Activated naive CD8-positive, alpha-beta T cell treated with anti-CD3 and anti-CD28 coated beads for 36 hours (primary cell): ENCODE data around the gene SNCB. TPM values are rescaled to one million over a fixed set of nuclear protein-coding genes. Genes with fewer than 3 reads are reported as not detected.

Experiments
- DNase-seq: peaks from one replicate; pipeline ENCODE4 v3.0.0; 2021
- H3K27ac Mint-ChIP-seq: one replicate; pipeline ENCODE4 v1.8.0; 2022; ENCODE audit warnings: mild to moderate bottlenecking, moderate library complexity, mixed read lengths
- H3K27me3 Mint-ChIP-seq: one replicate; pipeline ENCODE4 v1.8.0; 2022; ENCODE audit warnings: mild to moderate bottlenecking, mixed read lengths
- H3K36me3 Mint-ChIP-seq: one replicate; pipeline ENCODE4 v1.8.0; 2021; ENCODE audit warnings: mild to moderate bottlenecking, mixed read lengths
- H3K4me1 Mint-ChIP-seq: one replicate; pipeline ENCODE4 v1.8.0; 2021; ENCODE audit warnings: mixed read lengths
- H3K4me3 Mint-ChIP-seq: one replicate; pipeline ENCODE4 v1.8.0; 2022; ENCODE audit warnings: mild to moderate bottlenecking, moderate library complexity, mixed read lengths
- H3K9me3 Mint-ChIP-seq: one replicate; pipeline ENCODE4 v1.8.0; 2022; ENCODE audit warnings: mixed read lengths
- total RNA-seq, 2 experiments: library from RNA; stranded (reverse); gene quantifications; one replicate each; pipeline ENCODE4 v1.2.3, GENCODE V29; 2021

Gene SNCB
- total RNA-seq, 2 experiments from 2014 or later: 0.46 to 0.80 TPM

DNA sequence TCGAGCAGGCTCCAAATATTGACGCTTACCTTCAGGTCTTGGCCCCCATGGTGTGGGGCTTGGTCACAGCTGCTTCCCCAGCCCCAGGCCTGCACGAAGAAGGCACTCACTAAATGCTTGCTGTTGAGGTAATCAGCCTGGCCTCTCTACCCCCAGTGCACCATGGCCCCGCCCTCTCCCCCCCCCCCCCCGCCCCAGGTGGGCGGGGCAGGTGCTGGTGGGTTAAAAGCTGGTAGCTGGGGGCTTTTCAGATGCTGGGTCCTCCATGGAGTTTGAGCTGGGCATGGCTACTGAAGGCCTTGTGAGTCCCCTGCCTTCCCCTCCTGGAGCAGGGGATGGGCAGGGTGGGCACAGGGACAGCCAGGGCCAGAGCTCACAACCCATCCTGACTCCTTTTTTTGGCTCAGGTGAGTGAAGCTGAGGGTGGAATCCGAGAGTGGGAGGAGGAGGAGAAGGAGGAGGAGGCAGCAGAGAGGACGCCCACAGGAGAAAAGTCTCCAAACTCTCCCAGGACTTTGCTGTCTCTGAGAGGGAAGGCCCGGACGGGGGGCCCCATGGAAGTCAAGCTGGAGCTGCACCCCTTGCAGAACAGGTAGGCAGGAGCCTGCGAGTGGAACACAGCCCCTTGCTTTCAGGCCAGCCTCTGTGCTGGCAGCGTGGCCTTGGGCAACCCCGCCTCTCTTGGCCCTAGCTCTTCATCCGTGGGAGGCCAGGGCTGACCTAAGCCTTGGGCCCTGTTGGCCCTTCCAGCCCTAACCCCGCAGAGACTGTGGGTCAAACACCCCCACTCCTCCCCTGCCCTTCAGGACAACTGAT lies 12.5 kb upstream of the SNCB start:
- Mint-ChIP-seq H3K4me1 (peaks cover 11% of the 10 kb centered on the region), H3K27me3 (no peaks in the 10 kb centered on the region), H3K4me3 (no peak overlapping the region), H3K9me3 (no peaks in the 10 kb centered on the region), H3K27ac (no peak overlapping the region), H3K36me3 (no peaks in the 10 kb centered on the region)
- no peak for DNase-seq

DNA sequence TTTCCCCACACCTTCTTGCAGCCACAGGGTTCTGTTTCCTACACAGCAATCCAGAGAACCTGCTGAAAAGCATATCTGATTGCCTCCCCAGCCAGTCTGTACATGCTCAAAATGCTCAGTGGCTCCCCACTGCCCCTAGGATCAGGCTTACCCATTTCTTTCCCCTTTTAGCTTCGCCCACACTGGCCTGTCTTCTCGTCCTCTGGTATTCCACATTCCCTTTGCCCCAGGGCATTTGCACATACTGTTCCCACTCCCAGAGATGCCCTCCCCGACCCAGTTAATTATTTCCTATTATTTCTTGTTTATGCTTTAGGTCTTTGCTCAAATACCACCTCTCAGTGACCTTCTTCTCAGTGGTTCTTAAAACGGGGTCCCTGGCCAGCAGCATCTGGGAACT lies 10.3 kb upstream of the SNCB start:
- DNase-seq: no peak
- peaks cover 2% of the 10 kb centered on the region for H3K27me3 Mint-ChIP-seq
- H3K4me3 Mint-ChIP-seq: no peak overlapping the region
- H3K4me1 Mint-ChIP-seq: no peaks in the 10 kb centered on the region
- H3K27ac Mint-ChIP-seq: no peak overlapping the region
- H3K9me3 Mint-ChIP-seq: no peaks in the 10 kb centered on the region
- no peaks in the 10 kb centered on the region for H3K36me3 Mint-ChIP-seq

DNA sequence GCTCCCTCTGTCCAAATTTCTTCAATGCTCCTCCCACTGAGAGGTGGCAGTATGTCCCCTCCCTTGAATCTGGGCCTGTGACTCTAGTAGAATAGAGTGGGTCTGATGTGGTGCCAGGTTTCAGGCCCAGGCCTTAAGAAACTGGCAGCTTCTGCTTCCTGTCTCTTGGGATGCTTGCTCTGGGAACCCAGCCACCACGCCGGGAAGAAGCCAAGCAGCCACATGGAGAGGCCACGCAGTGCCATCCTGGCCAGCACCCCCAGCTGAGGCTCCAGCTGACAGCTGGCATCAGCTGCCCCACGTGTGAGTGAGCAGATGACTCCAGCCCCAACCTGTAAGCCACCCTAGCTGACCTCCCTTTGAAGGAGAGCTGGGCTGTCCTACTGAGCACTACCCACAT lies 9.6 kb upstream of the SNCB start:
- Mint-ChIP-seq H3K4me3 (no peak overlapping the region), H3K27me3 (peaks cover 9% of the 10 kb centered on the region), H3K36me3 (no peaks in the 10 kb centered on the region), H3K9me3 (no peaks in the 10 kb centered on the region), H3K27ac (no peak overlapping the region), H3K4me1 (no peaks in the 10 kb centered on the region)
- DNase-seq: no peak

DNA sequence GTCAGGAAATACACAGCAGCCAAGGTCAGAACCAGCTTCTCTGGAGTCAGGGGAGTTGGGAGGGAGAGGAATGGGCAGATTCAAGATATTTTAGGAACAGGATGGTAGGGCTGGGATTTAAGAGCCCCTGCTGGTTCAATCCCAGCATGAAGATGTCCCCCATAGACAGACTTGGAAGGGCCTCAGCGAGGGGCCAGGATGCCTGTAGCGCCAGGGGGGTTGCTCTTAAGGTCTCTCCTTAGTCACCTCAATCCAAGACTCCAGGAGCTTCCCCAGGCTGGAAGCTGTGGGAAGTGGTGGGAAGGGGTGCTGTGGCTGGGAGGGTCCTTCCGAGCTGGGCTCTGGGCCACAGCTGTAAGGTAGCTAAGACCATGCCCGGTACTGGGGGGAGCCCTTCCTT lies 8.9 kb upstream of the SNCB start:
- Mint-ChIP-seq H3K27me3 (peaks cover 14% of the 10 kb centered on the region), H3K36me3 (no peaks in the 10 kb centered on the region), H3K4me3 (no peak overlapping the region), H3K4me1 (no peaks in the 10 kb centered on the region), H3K27ac (no peak overlapping the region), H3K9me3 (no peaks in the 10 kb centered on the region)
- no peak for DNase-seq

DNA sequence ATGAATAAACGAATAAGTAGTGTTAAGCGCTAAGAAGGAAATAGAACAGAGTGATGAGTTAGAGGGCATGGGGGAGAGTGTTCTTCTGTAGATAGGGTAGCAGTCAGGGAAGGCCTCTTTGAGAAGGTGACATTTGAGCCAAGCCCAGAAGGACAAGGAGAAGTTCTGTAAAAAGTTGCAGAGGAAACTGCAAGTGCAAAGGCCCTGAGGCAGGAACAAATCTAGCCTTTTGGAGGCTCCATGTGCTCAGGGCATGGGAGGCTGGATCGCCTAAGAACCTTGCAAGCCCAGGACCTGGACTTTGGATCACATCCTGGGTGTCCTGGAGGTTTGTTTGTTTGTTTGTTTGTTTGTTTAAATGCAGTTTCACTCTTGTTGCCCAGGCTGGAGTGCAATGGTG lies 8.1 kb upstream of the SNCB start:
- no peak overlapping the region for H3K4me3 Mint-ChIP-seq
- H3K27ac Mint-ChIP-seq: no peak overlapping the region
- H3K9me3 Mint-ChIP-seq: no peaks in the 10 kb centered on the region
- DNase-seq: no peak
- H3K4me1 Mint-ChIP-seq: peaks cover 5% of the 10 kb centered on the region
- peaks cover 21% of the 10 kb centered on the region for H3K27me3 Mint-ChIP-seq
- no peaks in the 10 kb centered on the region for H3K36me3 Mint-ChIP-seq

DNA sequence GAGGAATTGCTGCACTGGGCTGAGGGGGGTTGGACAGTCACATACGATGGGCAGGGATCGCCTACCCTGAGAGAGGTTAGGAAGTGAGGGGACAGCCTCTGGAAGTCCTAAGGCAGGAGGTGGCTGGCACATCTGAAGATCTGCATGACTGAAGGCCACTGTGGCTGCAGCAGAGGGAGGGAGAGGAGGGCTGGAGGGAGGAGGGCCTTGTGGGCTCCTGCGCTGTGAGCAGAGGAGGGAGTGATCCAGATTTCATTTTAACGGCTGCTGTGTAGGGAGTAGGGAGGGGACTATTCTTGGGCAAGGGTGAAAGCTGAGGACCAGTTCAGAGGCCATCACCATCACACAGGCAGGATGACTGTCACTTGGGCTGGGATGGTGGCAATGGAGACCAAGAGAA lies 7.2 kb upstream of the SNCB start:
- Mint-ChIP-seq H3K9me3 (no peaks in the 10 kb centered on the region), H3K27ac (no peak overlapping the region), H3K27me3 (peaks cover 29% of the 10 kb centered on the region), H3K4me1 (peaks cover 5% of the 10 kb centered on the region), H3K4me3 (no peak overlapping the region), H3K36me3 (no peaks in the 10 kb centered on the region)
- DNase-seq: no peak

DNA sequence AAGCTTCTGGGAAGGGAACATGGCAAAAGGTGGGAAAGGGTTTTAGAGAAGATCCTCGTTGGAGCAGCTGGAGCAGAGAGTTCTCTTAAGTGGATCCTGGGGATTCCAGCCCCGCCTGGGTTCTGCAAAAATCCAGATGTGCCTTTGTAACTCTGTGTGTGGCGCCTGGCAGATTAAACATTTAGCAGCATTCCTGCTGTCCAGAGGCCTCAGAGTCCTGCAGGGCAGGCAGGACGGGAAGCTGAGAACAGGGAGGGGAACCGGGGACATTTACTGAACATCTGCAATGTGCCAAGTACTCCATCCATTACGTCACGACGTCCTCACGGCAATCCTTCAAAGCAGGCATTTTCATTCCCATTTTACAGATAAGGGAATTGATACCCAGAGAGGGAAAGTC lies 6.1 kb upstream of the SNCB start:
- peaks cover 5% of the 10 kb centered on the region for H3K4me1 Mint-ChIP-seq
- H3K9me3 Mint-ChIP-seq: no peaks in the 10 kb centered on the region
- no peak for DNase-seq
- H3K36me3 Mint-ChIP-seq: no peaks in the 10 kb centered on the region
- H3K27me3 Mint-ChIP-seq: peaks cover 39% of the 10 kb centered on the region
- H3K27ac Mint-ChIP-seq: no peak overlapping the region
- no peak overlapping the region for H3K4me3 Mint-ChIP-seq

DNA sequence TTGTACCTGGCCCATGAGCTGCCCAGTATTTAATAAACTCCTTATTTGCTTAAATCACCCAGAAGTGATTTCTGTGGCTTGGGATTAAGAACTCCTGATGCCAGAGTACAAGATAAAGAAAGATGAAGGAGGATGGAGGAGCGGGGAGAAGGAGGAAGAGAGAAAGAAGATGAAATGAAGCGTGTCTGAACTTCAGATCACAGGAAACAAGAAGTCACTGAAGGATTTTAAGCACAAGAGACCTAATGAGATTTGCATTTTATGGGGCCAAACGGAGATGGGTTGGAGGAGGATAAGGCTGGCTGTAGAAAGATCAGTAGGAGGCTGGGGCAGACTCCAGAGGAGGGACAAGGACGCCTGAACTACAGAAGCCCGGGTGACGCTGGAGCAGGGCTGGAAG lies 3.3 kb upstream of the SNCB start:
- Mint-ChIP-seq H3K36me3 (no peaks in the 10 kb centered on the region), H3K27ac (no peak overlapping the region), H3K27me3 (peaks cover 65% of the 10 kb centered on the region), H3K4me3 (no peak overlapping the region), H3K9me3 (no peaks in the 10 kb centered on the region), H3K4me1 (peaks cover 11% of the 10 kb centered on the region)
- no peak for DNase-seq

DNA sequence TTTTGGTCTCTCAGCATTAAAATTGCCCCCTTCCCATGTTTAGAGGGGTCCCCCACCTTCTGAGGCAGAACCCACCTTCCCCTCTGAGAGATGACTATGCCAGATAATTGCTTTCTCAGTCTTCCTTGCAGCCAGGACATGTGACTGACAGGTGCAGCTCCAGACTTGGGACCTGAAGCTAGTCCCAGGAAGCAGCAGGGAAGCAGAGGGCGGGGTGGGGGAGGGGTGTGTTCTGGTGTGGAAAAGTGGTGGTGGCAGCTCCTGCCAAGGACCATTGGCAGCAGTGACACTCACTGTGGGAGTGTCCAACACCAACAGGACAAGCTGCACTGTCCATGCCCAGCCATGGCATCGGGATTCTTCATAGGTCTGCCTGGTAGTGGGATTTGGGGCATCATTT lies 2.4 kb upstream of the SNCB start:
- no peak for DNase-seq
- no peak overlapping the region for H3K27ac Mint-ChIP-seq
- H3K9me3 Mint-ChIP-seq: no peaks in the 10 kb centered on the region
- no peaks in the 10 kb centered on the region for H3K36me3 Mint-ChIP-seq
- peaks cover 71% of the 10 kb centered on the region for H3K27me3 Mint-ChIP-seq
- H3K4me3 Mint-ChIP-seq: no peak overlapping the region
- H3K4me1 Mint-ChIP-seq: peaks cover 11% of the 10 kb centered on the region

DNA sequence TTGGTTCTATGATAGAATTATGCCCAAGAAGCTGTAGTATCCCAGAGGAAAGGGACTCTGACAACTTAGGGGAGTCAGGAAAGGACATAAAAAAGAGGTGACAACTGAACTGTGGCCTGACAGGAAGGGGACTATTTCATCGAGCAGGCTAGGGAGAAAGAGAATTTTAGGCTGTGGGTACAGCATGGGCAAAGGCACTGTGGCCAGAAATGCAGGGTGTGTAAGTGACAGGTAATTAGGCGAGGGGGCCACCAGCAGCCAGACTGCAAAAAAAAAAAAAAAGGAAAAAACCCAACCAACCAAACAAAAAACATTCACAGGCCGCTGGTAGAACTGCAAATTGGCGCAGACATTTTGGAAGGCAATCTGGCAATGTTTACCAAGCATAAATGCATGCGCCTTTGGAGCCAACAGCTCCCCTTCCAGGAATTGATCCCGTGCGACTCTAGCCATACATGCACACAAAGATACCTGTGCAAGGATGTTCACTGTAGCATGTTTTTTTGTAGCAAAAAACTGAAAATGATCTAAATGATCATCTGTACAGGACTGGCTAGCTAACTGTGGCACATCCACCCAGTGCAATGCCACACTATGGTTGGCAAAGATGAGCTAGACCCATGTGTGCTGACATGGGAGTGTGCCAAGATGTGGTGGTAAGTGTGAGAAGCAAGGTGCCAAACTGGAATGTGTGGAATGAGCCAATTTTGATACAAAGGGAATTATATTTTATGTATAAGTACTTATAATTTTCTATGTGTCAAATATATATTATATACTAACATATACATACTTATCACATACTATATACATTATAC lies 1.3 kb upstream of the SNCB start:
- no peak for DNase-seq
- Mint-ChIP-seq H3K36me3 (no peaks in the 10 kb centered on the region), H3K4me1 (peaks cover 11% of the 10 kb centered on the region), H3K27me3 (peaks cover 80% of the 10 kb centered on the region), H3K4me3 (no peak overlapping the region), H3K9me3 (no peaks in the 10 kb centered on the region), H3K27ac (no peak overlapping the region)

DNA sequence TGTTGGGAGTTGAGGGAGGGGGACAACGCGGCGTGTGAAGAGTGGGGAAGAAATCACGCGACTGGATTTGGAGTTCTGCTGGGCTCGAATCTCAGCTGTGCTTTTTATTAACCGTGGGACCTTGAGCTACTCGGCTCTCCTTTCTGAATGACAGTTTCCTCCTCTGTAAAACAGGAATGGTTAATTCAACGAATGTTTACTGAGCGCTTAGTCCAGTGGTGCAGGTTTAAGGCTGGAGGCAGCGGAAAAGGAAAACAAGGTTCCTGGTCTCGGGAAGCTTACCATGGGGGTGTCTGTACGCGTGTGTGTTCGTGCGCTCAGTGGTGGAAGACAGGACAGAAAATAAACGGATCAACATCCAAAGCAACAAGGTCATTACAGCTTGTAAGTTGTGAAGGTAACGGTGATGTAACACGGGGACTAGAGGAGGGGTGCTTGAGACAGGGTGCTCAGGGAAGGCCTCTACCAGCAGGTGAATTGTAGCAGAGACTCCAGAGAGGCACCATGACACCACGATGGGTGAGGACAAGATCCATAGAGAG lies 418 bp upstream of the SNCB start:
- DNase-seq: no peak
- Mint-ChIP-seq H3K27ac (no peak overlapping the region), H3K4me1 (peaks cover 11% of the 10 kb centered on the region), H3K36me3 (no peaks in the 10 kb centered on the region), H3K4me3 (peak overlapping the region; percentile 40), H3K27me3 (peaks cover 84% of the 10 kb centered on the region), H3K9me3 (no peaks in the 10 kb centered on the region)

DNA sequence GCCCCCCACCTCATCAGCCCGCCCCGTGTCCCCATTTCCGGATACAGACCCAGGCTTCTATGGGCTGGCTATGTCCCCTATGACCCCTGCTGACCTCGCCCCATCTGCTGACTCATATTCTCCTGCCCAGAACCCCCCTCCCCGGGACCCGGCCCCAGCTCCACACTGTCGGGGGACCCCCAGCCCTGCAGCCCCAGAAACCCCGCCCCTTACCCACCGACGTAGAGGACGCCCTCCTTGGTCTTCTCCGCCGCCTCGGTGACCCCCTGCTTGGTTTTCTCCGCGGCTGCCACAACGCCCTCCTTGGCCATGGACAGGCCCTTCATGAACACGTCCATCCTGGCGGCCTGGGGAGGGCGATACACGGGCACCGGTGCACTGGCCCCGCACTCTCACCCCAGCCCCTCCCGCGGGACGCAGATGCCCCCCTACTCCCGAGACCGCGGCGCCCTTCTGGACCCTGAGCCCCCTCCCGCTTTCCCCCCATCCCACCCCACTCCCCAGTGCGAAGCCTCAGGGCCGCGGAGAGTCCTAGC lies 949 bp downstream of the SNCB start:
- H3K4me3 Mint-ChIP-seq: peak overlapping the region; percentile 44

DNA sequence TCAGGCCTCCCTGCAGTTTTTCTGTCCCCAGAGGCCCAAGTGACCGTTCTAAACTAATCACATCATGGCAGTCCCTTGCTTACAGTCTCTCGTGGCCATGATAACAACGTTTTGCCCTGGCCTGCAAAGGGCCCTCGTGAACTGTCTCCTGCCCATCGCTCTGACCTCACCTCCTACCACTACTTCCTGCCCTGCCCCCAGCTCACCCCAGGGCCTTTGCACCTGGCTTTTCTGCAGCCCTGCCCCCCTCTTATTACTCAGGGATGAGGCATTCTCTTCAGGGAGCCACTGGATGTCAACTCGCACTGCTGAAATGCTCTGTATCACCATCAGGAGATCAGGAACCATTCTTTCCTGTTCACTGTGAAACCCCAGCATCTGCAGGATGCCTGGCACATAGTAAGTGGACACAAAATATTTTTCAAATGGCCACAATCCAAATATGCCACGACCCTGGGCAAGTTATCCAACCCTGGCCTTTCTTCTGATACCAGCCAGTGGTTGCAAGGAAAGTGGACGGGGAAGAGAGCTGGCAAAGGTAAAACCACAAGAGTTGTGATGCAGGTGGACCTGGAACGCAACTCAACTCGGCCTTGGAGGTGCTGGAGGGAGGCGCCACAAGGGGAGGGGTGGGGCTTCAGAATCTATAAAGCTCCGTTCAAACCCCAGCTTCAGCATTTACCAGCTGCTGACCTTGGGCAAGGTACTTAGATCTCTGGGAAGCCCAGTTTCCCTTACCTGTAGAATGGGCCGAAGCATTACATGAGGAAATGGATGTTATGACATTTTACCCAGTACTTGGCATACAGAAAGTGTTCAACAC lies 1.7 kb downstream of the SNCB start:
- Mint-ChIP-seq H3K4me1 (peaks cover 8% of the 10 kb centered on the region), H3K27ac (no peak overlapping the region), H3K27me3 (peaks cover 72% of the 10 kb centered on the region), H3K9me3 (no peaks in the 10 kb centered on the region), H3K4me3 (no peak overlapping the region), H3K36me3 (no peaks in the 10 kb centered on the region)
- no peak for DNase-seq

More for the DNA sequence above, 949 bp downstream of the SNCB start:
- Mint-ChIP-seq H3K9me3 (no peaks in the 10 kb centered on the region), H3K27me3 (peaks cover 74% of the 10 kb centered on the region), H3K4me1 (peaks cover 11% of the 10 kb centered on the region), H3K36me3 (no peaks in the 10 kb centered on the region), H3K27ac (no peak overlapping the region)
- no peak for DNase-seq

DNA sequence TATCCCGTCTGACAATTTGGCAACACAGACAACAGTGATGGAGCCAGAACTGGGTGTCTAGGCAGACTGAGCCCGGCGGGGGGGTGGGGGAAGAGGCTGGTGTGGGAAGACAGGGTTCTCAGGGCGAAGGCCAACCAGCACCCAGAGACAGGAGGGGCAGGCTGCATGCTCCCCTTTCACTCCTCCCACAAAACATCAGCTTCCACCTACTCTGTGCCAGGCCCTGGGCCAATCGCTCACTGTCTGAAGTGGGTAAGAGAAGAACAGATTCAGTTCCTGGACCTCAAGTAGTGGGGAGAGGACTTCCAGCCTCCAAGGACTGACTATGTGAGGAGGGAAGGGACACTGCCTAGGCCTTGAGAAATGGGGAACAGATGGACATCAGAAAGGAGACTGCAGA lies 2.8 kb downstream of the SNCB start:
- Mint-ChIP-seq H3K27me3 (peaks cover 62% of the 10 kb centered on the region), H3K27ac (no peak overlapping the region), H3K4me3 (no peak overlapping the region), H3K9me3 (no peaks in the 10 kb centered on the region), H3K4me1 (peaks cover 6% of the 10 kb centered on the region), H3K36me3 (no peaks in the 10 kb centered on the region)
- DNase-seq: no peak

DNA sequence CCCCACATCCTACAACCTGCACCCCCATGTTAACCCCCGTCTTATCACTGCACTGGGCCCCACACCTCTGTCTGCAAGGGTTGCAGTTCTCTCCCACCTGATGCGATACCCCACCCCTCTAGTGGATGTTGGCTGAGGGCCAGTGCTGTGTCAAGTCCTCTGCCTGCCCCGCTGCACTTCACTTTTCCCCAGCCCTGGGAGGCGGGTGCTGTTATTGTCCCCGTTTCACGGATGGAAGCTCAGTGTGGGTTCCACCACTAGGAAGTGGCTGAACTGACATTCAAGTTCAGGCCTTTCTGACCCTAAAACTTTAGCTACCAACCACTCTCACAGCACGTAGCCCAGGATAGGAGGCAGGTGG lies 3.5 kb downstream of the SNCB start:
- no peak overlapping the region for H3K4me3 Mint-ChIP-seq
- peaks cover 6% of the 10 kb centered on the region for H3K4me1 Mint-ChIP-seq
- H3K9me3 Mint-ChIP-seq: no peaks in the 10 kb centered on the region
- H3K36me3 Mint-ChIP-seq: no peaks in the 10 kb centered on the region
- H3K27me3 Mint-ChIP-seq: peaks cover 63% of the 10 kb centered on the region
- H3K27ac Mint-ChIP-seq: no peak overlapping the region
- no peak for DNase-seq
